ENCODE measurements around the gene GPR3.

- no peak for TF ChIP-seq CTCF (IDR thresholded peaks at IDR 0.05)
- TF ChIP-seq EP300 (IDR thresholded peaks at IDR 0.05): no peak
These were observed 48.8 kb upstream of the GPR3 start for GRCh38 chr1:27343639-27344025.
